Aorta (tissue), 5 donors: Measurements from ENCODE around the gene MED22. TPM values are rescaled to one million over a fixed set of nuclear protein-coding genes. Genes with fewer than 3 reads are reported as not detected.
A peak's percentile ranks its signal among the peaks of the same experiment; 100 is the strongest.
"Not testable (repeated sequence)": the region's sequence is repeated elsewhere in the genome, so short reads cannot be mapped to it uniquely, and the experiment has no call there.

ENCODE experiments used
- ATAC-seq: fragments of 200-7000 bp; cut with Tn5 transposase; one replicate; pipeline ENCODE4 v1.9.1; 2022; ENCODE audit warnings: moderate library complexity; ENCODE audit not compliant: low FRiP score
- DNase-seq, 2 donors: peaks; one replicate each; pipeline ENCODE4 v3.0.0-alpha.2; 2020
- H3K27ac ChIP-seq, 2 donors: one replicate each; pipeline ENCODE4 v1.5.1; 2013; ENCODE audit warnings: low read length in 2 of 2, mild to moderate bottlenecking in 2 of 2, moderate library complexity in 2 of 2, control low read depth in 1 of 2, inconsistent platforms in 1 of 2, low read depth in 1 of 2
- H3K27me3 ChIP-seq, 2 donors: one replicate each; pipeline ENCODE4 v1.6.1; 2013; ENCODE audit warnings: control low read depth in 1 of 2, low read length in 1 of 2, mild to moderate bottlenecking in 1 of 2, moderate library complexity in 1 of 2; ENCODE audit not compliant: insufficient read depth in 2 of 2, control insufficient read depth in 1 of 2
- H3K36me3 ChIP-seq, 2 donors: one replicate each; pipeline ENCODE4 v1.6.1; 2013; ENCODE audit warnings: control low read depth in 1 of 2, low read length in 1 of 2, mild to moderate bottlenecking in 1 of 2; ENCODE audit not compliant: insufficient read depth in 2 of 2, control insufficient read depth in 1 of 2
- H3K4me1 ChIP-seq, 2 donors: one replicate each; pipeline ENCODE4 v1.6.1; 2013; ENCODE audit warnings: low read length in 2 of 2, control low read depth in 1 of 2, mild to moderate bottlenecking in 1 of 2, moderate library complexity in 1 of 2; ENCODE audit not compliant: insufficient read depth in 2 of 2, control insufficient read depth in 1 of 2
- H3K4me3 ChIP-seq, 2 donors: one replicate each; pipeline ENCODE4 v1.5.1; 2013; ENCODE audit warnings: low read length in 2 of 2, control low read depth in 1 of 2, mild to moderate bottlenecking in 1 of 2
- H3K9me3 ChIP-seq: one replicate; pipeline ENCODE4 v1.6.1; 2013; ENCODE audit warnings: mild to moderate bottlenecking, low read length; ENCODE audit not compliant: control insufficient read depth
- WGBS, 2 donors: extraction: QIAGEN DNeasy Blood & Tissue Kit; methylation state at CpG; one replicate each; pipeline ENCODE4 v1.1.7; 2013; 5-methylcytosine and 5-hydroxymethylcytosine counted together
- intact Hi-C, 2 donors: fragments of 100-400 bp; cut with DNase I; formaldehyde crosslinking; loops; one replicate each; pipeline versions ENCODE4 v1.14.2 to v1.15.0; 2022
- polyA plus RNA-seq, 2 donors: library from polyadenylated mRNA; stranded (reverse); fragments of 200-250 nt; gene quantifications; one replicate each; pipeline ENCODE4 v1.2.3, GENCODE V29; 2013
- total RNA-seq, 2 donors: library from RNA; stranded (reverse); fragmentation: NEBNext Ultra II Directional; extraction: Animal tissue kit (Norgen Biotek cat#: 25700); gene quantifications; one replicate each; pipeline ENCODE4 v1.2.1, GENCODE V29; 2021
- donor health status: healthy with polysubstance abuse.
- donor health status: Bipolar disorder and iron deficiency.
- donor health status: DM: no; HTN: no; CAD: no.
- donor health status: DM: no; HTN: no; CAD: no.
- donor health status: DM: yes; HTN: yes; CAD: no.

MED22 gene
- total and polyA plus RNA-seq, 4 donors, result 10.8 to 37.0 (median 24.4) TPM

DNA sequence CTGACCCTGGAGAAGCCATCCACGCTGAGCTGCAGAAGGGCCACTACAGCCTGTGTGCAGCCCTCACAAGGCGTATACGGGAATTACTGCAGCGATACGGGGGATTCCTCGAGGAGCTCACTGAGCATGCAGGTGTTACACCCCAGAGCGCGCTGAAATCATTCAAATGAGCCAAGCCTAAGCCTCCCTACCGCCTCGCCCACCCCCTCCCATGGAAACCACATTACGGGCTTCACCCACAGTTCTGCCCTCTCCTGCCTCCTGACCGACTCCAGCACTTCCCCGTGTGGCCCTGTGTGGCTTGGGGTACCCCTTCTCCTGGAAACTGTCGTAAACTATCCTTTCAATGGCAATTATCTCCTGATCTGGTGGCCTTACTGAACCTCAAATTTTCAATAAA is 25.2 kb downstream of the MED22 start:
- H3K4me1 ChIP-seq, result no peaks in the 10 kb centered on the region
- H3K9me3 ChIP-seq, result no peaks in the 10 kb centered on the region
- H3K36me3 ChIP-seq, result no peaks in the 10 kb centered on the region
- WGBS, 2 donors, result 83 to 85% methylated on average over 14 of the region's 14 CpGs
- DNase-seq (no peak), ATAC-seq (no peak)
- H3K27me3 ChIP-seq, result no peaks in the 10 kb centered on the region
- no peak overlapping the region for H3K4me3 ChIP-seq
- intact Hi-C loops, result no loop called here
- H3K27ac ChIP-seq, result no peak overlapping the region

DNA sequence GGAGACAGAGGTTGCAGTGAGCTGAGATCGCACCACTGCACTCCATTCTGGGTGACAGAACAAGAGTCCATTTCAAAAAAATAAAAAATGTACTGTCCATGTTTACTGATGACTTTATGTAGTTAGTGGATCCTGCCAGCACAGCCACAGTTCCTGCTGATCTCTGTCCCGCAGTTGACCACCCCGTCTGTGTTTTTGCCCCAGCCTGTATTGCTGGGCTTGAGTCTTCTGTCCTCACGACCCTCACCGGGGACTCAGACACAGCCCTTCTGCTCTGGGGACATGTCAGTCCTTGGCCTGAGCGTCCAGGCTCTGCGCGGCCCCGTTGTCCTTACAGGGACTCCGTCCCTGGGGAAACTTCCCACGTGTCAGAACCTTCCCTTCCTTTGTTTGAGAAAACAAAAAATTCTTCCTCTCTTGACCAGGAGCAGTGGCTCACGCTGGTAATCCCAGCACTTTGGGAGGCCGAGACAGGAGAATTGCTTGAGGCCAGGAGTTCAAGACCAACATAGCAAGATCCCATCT is 26.5 kb downstream of the MED22 start:
- DNase-seq (no peak), ATAC-seq (no peak)
- intact Hi-C loops, result no loop called here
- Histone ChIP-seq H3K27me3 (no peaks in the 10 kb centered on the region), H3K4me3 (no peak overlapping the region), H3K27ac (no peak overlapping the region), H3K4me1 (no peaks in the 10 kb centered on the region), H3K9me3 (no peaks in the 10 kb centered on the region), H3K36me3 (no peaks in the 10 kb centered on the region)
- WGBS, 2 donors, result 77 to 79% methylated on average over 13 of the region's 13 CpGs

DNA sequence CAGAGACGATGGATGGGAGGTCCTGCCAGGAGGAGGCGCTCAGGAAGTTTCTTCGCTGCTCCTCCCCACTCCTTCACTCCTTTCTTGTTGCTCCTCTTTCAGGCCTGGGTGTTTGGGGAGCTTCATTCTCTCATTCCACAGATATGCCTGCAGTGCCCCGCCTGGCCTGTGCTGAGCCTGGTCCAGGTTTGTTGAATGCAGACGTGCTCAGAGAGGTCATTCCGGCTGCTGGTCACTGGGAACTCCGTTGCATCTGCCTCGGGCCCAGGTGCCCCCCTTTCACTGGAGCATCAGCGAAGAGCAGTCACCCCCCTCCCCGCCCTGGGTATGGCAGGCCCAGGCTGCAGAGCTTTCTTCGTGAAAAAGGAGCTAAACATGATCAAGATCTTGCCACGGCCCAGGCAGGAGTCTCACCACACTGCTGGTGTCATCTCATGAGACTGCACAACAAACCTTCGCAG is 27.5 kb downstream of the MED22 start:
- intact Hi-C loops, result no loop called here
- Histone ChIP-seq H3K4me1 (no peaks in the 10 kb centered on the region), H3K36me3 (no peaks in the 10 kb centered on the region), H3K27me3 (no peaks in the 10 kb centered on the region), H3K4me3 (no peak overlapping the region), H3K9me3 (no peaks in the 10 kb centered on the region), H3K27ac (no peak overlapping the region)
- ATAC-seq, result no peak
- peak in 1 of 2 donors; percentile 18 for DNase-seq
- WGBS, 2 donors, result 77 to 80% methylated on average over 13 of the region's 13 CpGs

DNA sequence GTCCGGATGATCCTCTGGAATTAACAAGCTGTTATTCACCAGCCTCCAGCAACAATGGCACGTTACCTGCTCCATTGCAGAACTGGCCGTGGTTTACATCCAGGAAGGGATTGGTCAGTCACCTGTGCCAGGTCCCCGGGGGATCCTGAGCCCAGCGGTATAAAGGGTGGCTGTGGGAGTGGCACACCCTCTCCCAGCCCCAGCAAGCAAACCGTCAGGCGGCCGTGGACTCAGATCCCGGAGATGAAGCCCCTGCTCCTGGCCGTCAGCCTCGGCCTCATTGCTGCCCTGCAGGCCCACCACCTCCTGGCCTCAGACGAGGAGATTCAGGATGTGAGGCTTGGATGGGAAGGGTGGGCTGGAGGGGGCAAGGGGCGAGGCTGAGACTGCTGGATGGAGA is 30.4 kb downstream of the MED22 start:
- H3K36me3 ChIP-seq, H3K4me3 ChIP-seq, DNase-seq, H3K27me3 ChIP-seq, intact Hi-C loops, H3K4me1 ChIP-seq, ATAC-seq, H3K9me3 ChIP-seq, H3K27ac ChIP-seq: not testable (repeated sequence)
- WGBS, 2 donors, result 72 to 79% methylated on average over 13 of the region's 13 CpGs

DNA sequence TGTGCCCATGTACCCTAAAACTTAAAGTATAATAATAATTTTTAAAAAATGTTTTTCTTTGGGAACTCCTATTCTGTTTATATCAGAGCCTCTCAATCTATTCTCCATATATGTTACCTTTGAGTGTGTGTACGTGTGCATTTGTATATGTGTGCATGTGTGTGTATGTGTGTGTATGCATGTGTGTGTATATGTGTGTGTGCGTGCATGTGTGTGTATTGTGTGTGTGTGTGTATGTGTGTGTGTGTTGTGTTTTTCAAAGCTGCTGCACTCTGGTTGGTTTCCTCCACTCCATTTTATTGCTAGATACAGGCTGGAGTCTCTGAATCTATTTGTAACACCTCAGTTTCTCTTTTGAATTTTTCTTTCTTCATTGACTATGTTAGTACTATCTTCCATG is 31.9 kb downstream of the MED22 start:
- no peak overlapping the region for H3K4me3 ChIP-seq
- WGBS, 2 donors, result 64 to 82% methylated on average over 2 of the region's 2 CpGs
- no peak for DNase-seq
- no peaks in the 10 kb centered on the region for H3K9me3 ChIP-seq
- no peaks in the 10 kb centered on the region for H3K27me3 ChIP-seq
- H3K4me1 ChIP-seq, result no peaks in the 10 kb centered on the region
- no peak for ATAC-seq
- H3K27ac ChIP-seq, result no peak overlapping the region
- no peaks in the 10 kb centered on the region for H3K36me3 ChIP-seq
- intact Hi-C loops, result no loop called here

DNA sequence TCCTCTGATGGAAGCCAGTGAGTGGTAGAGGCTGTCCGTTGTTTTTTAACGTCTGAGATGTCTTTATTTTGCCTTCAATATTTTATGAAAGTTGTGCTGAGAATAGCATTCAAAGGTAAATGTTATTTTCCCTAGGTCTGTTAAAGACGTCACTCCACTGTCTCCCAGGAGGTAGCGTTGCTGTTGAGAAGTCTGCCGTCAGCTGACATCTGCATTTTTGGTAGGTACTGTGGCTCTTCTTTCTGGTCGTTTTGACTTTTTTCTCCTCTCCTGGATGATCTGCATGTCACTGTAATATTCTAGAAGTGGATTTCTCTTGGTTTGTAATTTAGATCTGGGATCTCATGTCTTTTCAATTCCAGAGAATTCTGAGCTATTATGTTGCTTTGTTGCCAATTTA is 38.3 kb downstream of the MED22 start:
- H3K9me3 ChIP-seq, result peaks cover 2% of the 10 kb centered on the region
- no peaks in the 10 kb centered on the region for H3K27me3 ChIP-seq
- no peak for ATAC-seq
- no peaks in the 10 kb centered on the region for H3K36me3 ChIP-seq
- no peak overlapping the region for H3K27ac ChIP-seq
- H3K4me3 ChIP-seq, result no peak overlapping the region
- intact Hi-C loops, result no loop called here
- no peak for DNase-seq
- 82 to 83% methylated on average over 6 of the region's 6 CpGs for WGBS, 2 donors
- no peaks in the 10 kb centered on the region for H3K4me1 ChIP-seq

DNA sequence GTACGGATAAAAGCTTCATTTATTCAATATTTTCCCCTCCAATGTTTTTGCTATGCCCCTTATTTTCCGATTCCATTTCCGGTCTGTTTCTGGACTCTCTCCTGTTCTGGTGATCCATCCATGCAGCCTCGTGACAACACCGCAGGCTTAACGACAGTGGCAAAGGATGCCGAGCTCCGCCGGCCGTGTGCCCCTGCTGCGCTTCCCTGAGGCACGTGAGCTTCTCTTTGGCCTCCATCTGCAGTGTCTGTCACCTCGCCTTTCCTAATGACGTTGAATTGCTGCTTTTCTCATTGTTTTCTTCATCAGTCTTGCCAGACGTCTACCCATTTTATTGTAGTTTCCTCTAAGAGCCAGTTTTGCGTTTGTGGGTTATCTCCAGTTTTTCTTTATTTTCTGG is 40.6 kb downstream of the MED22 start:
- Histone ChIP-seq H3K4me3 (no peak overlapping the region), H3K4me1 (no peaks in the 10 kb centered on the region), H3K27me3 (no peaks in the 10 kb centered on the region), H3K27ac (no peak overlapping the region), H3K9me3 (peaks cover 2% of the 10 kb centered on the region), H3K36me3 (no peaks in the 10 kb centered on the region)
- DNase-seq (no peak), ATAC-seq (no peak)
- WGBS, 2 donors, result 66 to 71% methylated on average over 16 of the region's 16 CpGs
- intact Hi-C loops, result no loop called here

DNA sequence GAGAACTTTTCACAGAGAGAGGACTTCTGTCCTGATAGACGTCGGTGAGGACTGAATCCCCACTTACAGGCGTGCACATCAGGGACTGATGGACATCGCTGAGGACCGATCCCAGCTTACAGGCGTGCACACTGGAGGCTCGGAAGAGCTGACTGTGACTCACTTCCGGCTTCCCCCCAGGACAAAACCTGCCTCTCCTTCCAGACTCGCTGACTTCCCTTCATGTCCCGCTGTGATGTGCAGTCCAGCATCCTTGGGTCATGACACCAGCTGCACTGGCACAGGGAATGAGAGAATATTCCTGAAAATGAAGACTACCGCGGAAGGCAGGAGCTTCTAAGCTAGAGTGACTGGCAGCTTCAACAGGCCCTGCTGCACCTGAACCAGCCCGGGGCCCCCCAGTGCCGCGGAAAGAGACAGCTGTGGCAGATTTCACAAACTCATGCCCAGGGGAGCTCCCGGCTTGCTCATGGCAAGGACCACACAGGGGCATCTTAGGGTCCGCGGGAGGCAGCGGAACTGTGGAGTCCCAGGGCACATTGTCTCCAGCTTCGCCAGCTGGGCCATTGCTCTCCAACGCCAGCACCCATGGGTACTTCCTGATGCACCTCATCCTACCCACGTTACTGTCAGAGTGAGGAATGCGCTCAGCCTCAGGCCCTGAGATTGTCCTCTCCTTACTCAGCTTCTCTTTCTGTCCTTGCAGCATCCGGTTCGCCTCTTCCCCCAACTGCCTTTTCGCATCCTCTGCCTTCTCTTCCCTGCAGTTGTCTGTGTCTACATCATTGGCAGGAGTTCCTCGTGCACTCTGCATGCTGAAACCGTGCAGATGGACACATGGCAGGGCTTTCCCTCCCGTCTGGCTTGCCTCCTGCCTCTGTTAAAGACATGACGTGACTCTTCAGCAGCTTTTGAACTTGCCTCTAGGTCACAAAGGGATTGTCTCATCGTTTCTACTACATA is 41.4 kb downstream of the MED22 start:
- ATAC-seq (no peak), DNase-seq (no peak)
- Histone ChIP-seq H3K27me3 (no peaks in the 10 kb centered on the region), H3K4me1 (no peaks in the 10 kb centered on the region), H3K9me3 (peaks cover 2% of the 10 kb centered on the region), H3K4me3 (no peak overlapping the region), H3K36me3 (no peaks in the 10 kb centered on the region), H3K27ac (no peak overlapping the region)
- 74% methylated on average over 31 of the region's 31 CpGs for WGBS, 2 donors
- intact Hi-C loops, result no loop called here

DNA sequence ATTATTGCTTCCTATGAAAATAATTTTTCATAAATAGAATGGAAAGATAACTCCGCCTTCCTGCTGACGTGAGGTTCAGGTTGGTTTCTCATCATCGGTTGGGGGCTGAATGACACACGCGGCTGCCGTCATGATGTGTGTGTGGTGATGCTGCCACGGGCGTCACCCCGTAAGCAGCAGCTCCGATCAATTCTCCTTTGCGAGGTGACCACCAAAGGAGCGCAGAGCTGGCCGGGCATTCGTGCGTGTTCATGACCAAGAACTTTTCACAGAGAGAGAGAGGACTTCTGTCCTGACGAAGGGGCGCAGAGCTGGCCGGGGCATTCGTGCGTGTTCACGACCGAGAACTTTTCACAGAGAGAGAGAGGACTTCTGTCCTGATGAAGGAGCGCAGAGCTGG is 42.2 kb downstream of the MED22 start:
- no peak overlapping the region for H3K27ac ChIP-seq
- H3K36me3 ChIP-seq, result no peaks in the 10 kb centered on the region
- ATAC-seq (no peak), DNase-seq (no peak)
- H3K4me1 ChIP-seq, result no peaks in the 10 kb centered on the region
- no peak overlapping the region for H3K4me3 ChIP-seq
- intact Hi-C loops, result no loop called here
- no peaks in the 10 kb centered on the region for H3K27me3 ChIP-seq
- WGBS, 2 donors, result 87 to 88% methylated on average over 23 of the region's 23 CpGs
- peaks cover 2% of the 10 kb centered on the region for H3K9me3 ChIP-seq
